IMR-90 (cell line): Measurements from ENCODE around the gene PLVAP. TPM values are rescaled to one million over a fixed set of nuclear protein-coding genes. Genes with fewer than 3 reads are reported as not detected.

Experiments
- ATAC-seq: fragments of 200-7000 bp; cut with Tn5 transposase; 2 replicates; pipeline ENCODE4 v1.9.1; 2020; ENCODE audit warnings: low read depth, mild to moderate bottlenecking, moderate library complexity
- BruUV-seq: library from RNA; stranded (reverse); fragments of 400-500 nt; replicated peaks from 2 replicates; lab custom pipeline; 2021; lab: Mats Ljungman, UMichigan
- CTCF ChIA-PET: fragments of 300-600 bp; formaldehyde crosslinking; extraction: SDS; loops from one replicate; lab custom pipeline; 2021; ENCODE audit warnings: antibody characterized with exemption; lab: Yijun Ruan, JAX
- POLR2A ChIA-PET: fragments of 300-600 bp; sonication (Branson Sonifier 250); formaldehyde crosslinking; loops from one replicate; lab custom pipeline; 2022; ENCODE audit warnings: antibody characterized with exemption; ENCODE audit not compliant: unreplicated experiment; lab: Charles Lee
- DNase-seq: peaks from one replicate; pipeline ENCODE4 v3.0.0; 2013
- H2AFZ ChIP-seq: replicated peaks from 2 replicates; pipeline ENCODE3; 2013; ENCODE audit warnings: low read length, mild to moderate bottlenecking; ENCODE audit not compliant: poor library complexity
- H2AK5ac ChIP-seq: 2 replicates; pipeline ENCODE4 v1.6.1; 2013; ENCODE audit warnings: low read depth, low read length, inconsistent platforms
- H2AK9ac ChIP-seq: replicated peaks from 2 replicates; pipeline ENCODE3; 2013; ENCODE audit warnings: mild to moderate bottlenecking, low read depth, low read length, moderate library complexity; ENCODE audit not compliant: poor library complexity
- H2BK120ac ChIP-seq: 2 replicates; pipeline ENCODE4 v1.6.1; 2013; ENCODE audit warnings: low read depth, low read length, inconsistent platforms
- H2BK15ac ChIP-seq: 3 replicates; pipeline ENCODE4 v1.6.1; 2013; ENCODE audit warnings: low read depth, low read length, inconsistent platforms
- H2BK20ac ChIP-seq: 2 replicates; pipeline ENCODE4 v1.6.1; 2013; ENCODE audit warnings: low read depth, mild to moderate bottlenecking, inconsistent platforms, low read length, moderate library complexity
- H2BK5ac ChIP-seq: 2 replicates; pipeline ENCODE4 v1.6.1; 2013; ENCODE audit warnings: mild to moderate bottlenecking, low read depth, low read length, inconsistent platforms; ENCODE audit not compliant: poor library complexity, severe bottlenecking
- H3K14ac ChIP-seq: replicated peaks from 2 replicates; pipeline ENCODE4 v1.6.1; 2013; ENCODE audit warnings: low read depth, low read length, inconsistent platforms
- H3K18ac ChIP-seq: 2 replicates; pipeline ENCODE4 v1.6.1; 2013; ENCODE audit warnings: low read depth, low read length, control low read depth
- H3K23ac ChIP-seq: 2 replicates; pipeline ENCODE4 v1.6.1; 2013; ENCODE audit warnings: low read depth, low read length, inconsistent platforms
- H3K27ac ChIP-seq: 2 replicates; pipeline ENCODE4 v1.5.1; 2013; ENCODE audit warnings: mild to moderate bottlenecking, control low read depth, low read length; ENCODE audit not compliant: insufficient read depth
- H3K27me3 ChIP-seq: 2 replicates; pipeline ENCODE4 v1.6.1; 2013; ENCODE audit warnings: low read length; ENCODE audit not compliant: control insufficient read depth, insufficient read depth
- H3K36me3 ChIP-seq: 2 replicates; pipeline ENCODE4 v1.6.1; 2013; ENCODE audit warnings: low read length, mixed read lengths; ENCODE audit not compliant: control insufficient read depth, insufficient read depth
- H3K4ac ChIP-seq: 2 replicates; pipeline ENCODE4 v1.6.1; 2013; ENCODE audit warnings: low read depth, low read length, inconsistent platforms
- H3K4me1 ChIP-seq: 2 replicates; pipeline ENCODE4 v1.6.1; 2013; ENCODE audit warnings: low read length, mixed read lengths; ENCODE audit not compliant: control insufficient read depth, insufficient read depth
- H3K4me2 ChIP-seq: 2 replicates; pipeline ENCODE4 v1.6.1; 2013; ENCODE audit warnings: low read depth, mild to moderate bottlenecking, control low read depth, low read length, moderate library complexity
- H3K4me3 ChIP-seq: 2 replicates; pipeline ENCODE4 v1.5.1; 2013; ENCODE audit warnings: low read depth, mild to moderate bottlenecking, control low read depth, low read length, moderate library complexity; ENCODE audit not compliant: insufficient read depth
- H3K56ac ChIP-seq: 2 replicates; pipeline ENCODE4 v1.6.1; 2013; ENCODE audit warnings: low read length, inconsistent platforms; ENCODE audit not compliant: insufficient read depth; ENCODE audit errors: extremely low read depth
- H3K79me1 ChIP-seq, 2 experiments: 2 replicates each; pipeline ENCODE4 v1.6.1; 2013; ENCODE audit warnings: low read length in 2 of 2, inconsistent platforms in 1 of 2, low read depth in 1 of 2
- H3K9ac ChIP-seq: 2 replicates; pipeline ENCODE4 v1.6.1; 2013; ENCODE audit warnings: low read depth, low read length, control low read depth
- H3K9me1 ChIP-seq: 2 replicates; pipeline ENCODE4 v1.6.1; 2013; ENCODE audit warnings: low read length, inconsistent platforms; ENCODE audit not compliant: insufficient read depth
- H3K9me3 ChIP-seq: 2 replicates; pipeline ENCODE4 v1.6.1; 2013; ENCODE audit warnings: low read length; ENCODE audit not compliant: control insufficient read depth, insufficient read depth
- H4K20me1 ChIP-seq: 2 replicates; pipeline ENCODE4 v1.6.1; 2013; ENCODE audit warnings: low read length, inconsistent platforms; ENCODE audit not compliant: insufficient read depth
- H4K5ac ChIP-seq: 2 replicates; pipeline ENCODE4 v1.6.1; 2013; ENCODE audit warnings: mild to moderate bottlenecking, low read depth, low read length, control low read depth
- H4K8ac ChIP-seq, 2 experiments: 2 replicates each; pipeline ENCODE4 v1.6.1; 2013; ENCODE audit warnings: low read depth in 2 of 2, low read length in 2 of 2, control low read depth in 1 of 2, inconsistent platforms in 1 of 2
- H4K91ac ChIP-seq: 2 replicates; pipeline ENCODE4 v1.6.1; 2013; ENCODE audit warnings: low read depth, low read length, inconsistent platforms; ENCODE audit not compliant: insufficient read depth
- CEBPB ChIP-seq: IDR thresholded peaks from 2 replicates; pipeline ENCODE4 v1.6.1; 2012; ENCODE audit warnings: low read depth, low read length, improper control_type of control experiment
- FOS ChIP-seq: fragments of 150-350 bp; IDR thresholded peaks from 2 replicates; pipeline ENCODE4 v1.6.1; 2016; ENCODE audit warnings: low read depth, low read length
- MAFK ChIP-seq: IDR thresholded peaks from 2 replicates; pipeline ENCODE4 v1.6.1; 2012; ENCODE audit warnings: low read depth, low read length, improper control_type of control experiment
- MAZ ChIP-seq: IDR thresholded peaks from 2 replicates; pipeline ENCODE4 v1.6.1; 2012; ENCODE audit warnings: low read depth, mild to moderate bottlenecking, low read length, improper control_type of control experiment, moderate library complexity, borderline replicate concordance
- MXI1 ChIP-seq: IDR thresholded peaks from 2 replicates; pipeline ENCODE4 v1.6.1; 2012; ENCODE audit warnings: low read depth, mild to moderate bottlenecking, low read length, moderate library complexity, borderline replicate concordance
- POLR2A ChIP-seq: IDR thresholded peaks from 2 replicates; pipeline ENCODE4 v1.6.1; 2012; ENCODE audit warnings: mild to moderate bottlenecking, low read depth, low read length
- RAD21 ChIP-seq: IDR thresholded peaks from 2 replicates; pipeline ENCODE4 v1.6.1; 2012; ENCODE audit warnings: low read length, improper control_type of control experiment
- WGBS, 2 experiments: methylation state at CpG; one replicate each; pipeline versions ENCODE4 v1.1.5 to v1.1.7; 2013; ENCODE audit warnings: missing lambda C conversion rate in 2 of 2; ENCODE audit not compliant: insufficient read length in 1 of 2; ENCODE audit errors: extremely low coverage in 2 of 2; 5-methylcytosine and 5-hydroxymethylcytosine counted together
- dilution Hi-C: fragments of 300-500 bp; cut with HindIII; formaldehyde crosslinking; loops from one replicate; pipeline ENCODE4 v1.14.3; 2018; ENCODE audit warnings: low sequenced_read_pairs; ENCODE audit not compliant: unreplicated experiment
- in situ Hi-C: fragments of 300-500 bp; cut with MboI; formaldehyde crosslinking; loops from 3 replicates; pipeline ENCODE4 v1.14.3; 2019; ENCODE audit warnings: low sequenced_read_pairs, inconsistent platforms, mixed read lengths
- intact Hi-C: fragments of 100-400 bp; cut with micrococcal nuclease; formaldehyde crosslinking; loops from 2 replicates; pipeline ENCODE4 v1.10.0; 2022
- polyA plus RNA-seq, 3 experiments: library from polyadenylated mRNA; depleted of rRNA; stranded (reverse); fragments of >200 nt; gene quantifications; 2 replicates each; pipeline ENCODE4 v1.2.3, GENCODE V29; 2012; ENCODE audit warnings: low replicate concordance in 1 of 3
- total RNA-seq: library from RNA; depleted of rRNA; stranded (reverse); fragments of >200 nt; gene quantifications from 2 replicates; pipeline ENCODE4 v1.2.3, GENCODE V29; 2012
- TF ChIP-seq, protein P1 (sequence below): fragments of 150-350 bp; IDR thresholded peaks from 2 replicates; pipeline ENCODE4 v1.6.1; 2017; ENCODE audit warnings: mild to moderate bottlenecking, antibody characterized with exemption, low read length, low read depth
- TF ChIP-seq, protein P2 (sequence below): conservative IDR thresholded peaks from 2 replicates; pipeline ENCODE4 v1.5.1; 2012; ENCODE audit warnings: mild to moderate bottlenecking, low read depth, low read length, improper control_type of control experiment

The PLVAP gene
- total and polyA plus RNA-seq, 2 of the 4 experiments (the other 2 are of a cell fraction), result not detected

DNA sequence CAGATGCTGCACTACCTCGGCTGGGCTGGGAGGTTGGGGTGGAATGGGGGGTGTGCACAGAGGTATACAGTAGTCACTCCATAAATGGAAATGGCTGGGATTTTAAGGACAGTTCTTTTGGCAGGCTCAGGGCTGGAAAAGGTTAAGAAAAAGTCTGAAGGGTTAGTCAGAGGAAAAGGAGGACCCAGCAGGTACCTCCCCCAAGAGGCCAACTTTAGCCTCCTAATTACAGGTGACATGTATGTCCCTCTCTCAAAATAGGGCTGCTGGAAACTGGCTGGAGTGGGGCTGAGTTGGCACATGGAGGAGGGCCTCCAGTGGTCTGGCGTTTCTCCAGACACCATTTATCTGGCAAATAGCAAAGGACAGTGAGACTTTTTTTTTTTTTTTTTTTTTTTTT is 15.9 kb upstream of the PLVAP start:
- DNase-seq (no peak), ATAC-seq (no peak)
- no peaks in the 10 kb centered on the region for H3K9me1 ChIP-seq
- H3K4me3 ChIP-seq, result no peak overlapping the region
- H3K4me1 ChIP-seq, result peaks cover 2% of the 10 kb centered on the region; the same call in 1 of the 2 replicates
- 43% methylated on average over 1 of the region's 2 CpGs; no CpG with 5 or more reads in 1 of the 2 experiments for WGBS, 2 experiments
- H2BK15ac ChIP-seq, result no peak overlapping the region
- H2AK5ac ChIP-seq, result no peak overlapping the region
- intact Hi-C loops, result loop anchor here (10.0 kb wide), 1 partner anchor 162 kb away; the partner anchor contains the start of gene COLGALT1
- H2AFZ ChIP-seq, result no peak overlapping the region
- dilution Hi-C loops, result no loop called here
- H3K14ac ChIP-seq, result no peak overlapping the region
- in situ Hi-C loops, result no loop called here
- H2BK5ac ChIP-seq, result no peak overlapping the region
- no TSS peak for BruUV-seq
- H3K27me3 ChIP-seq, result peaks cover 3% of the 10 kb centered on the region
- no peak overlapping the region for H4K8ac ChIP-seq
- H4K91ac ChIP-seq, result no peak overlapping the region
- no peak overlapping the region for H4K5ac ChIP-seq
- H3K9me3 ChIP-seq, result peaks cover 9% of the 10 kb centered on the region; the same call in 1 of the 2 replicates
- CTCF ChIA-PET, result no interaction called here
- H3K23ac ChIP-seq, result no peak overlapping the region
- no peak overlapping the region for H2BK120ac ChIP-seq
- H3K79me1 ChIP-seq, result no peaks in the 10 kb centered on the region
- H4K20me1 ChIP-seq, result no peaks in the 10 kb centered on the region
- TF ChIP-seq, protein P1, sequence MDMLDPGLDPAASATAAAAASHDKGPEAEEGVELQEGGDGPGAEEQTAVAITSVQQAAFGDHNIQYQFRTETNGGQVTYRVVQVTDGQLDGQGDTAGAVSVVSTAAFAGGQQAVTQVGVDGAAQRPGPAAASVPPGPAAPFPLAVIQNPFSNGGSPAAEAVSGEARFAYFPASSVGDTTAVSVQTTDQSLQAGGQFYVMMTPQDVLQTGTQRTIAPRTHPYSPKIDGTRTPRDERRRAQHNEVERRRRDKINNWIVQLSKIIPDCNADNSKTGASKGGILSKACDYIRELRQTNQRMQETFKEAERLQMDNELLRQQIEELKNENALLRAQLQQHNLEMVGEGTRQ, result no peak
- TF ChIP-seq, protein P2, sequence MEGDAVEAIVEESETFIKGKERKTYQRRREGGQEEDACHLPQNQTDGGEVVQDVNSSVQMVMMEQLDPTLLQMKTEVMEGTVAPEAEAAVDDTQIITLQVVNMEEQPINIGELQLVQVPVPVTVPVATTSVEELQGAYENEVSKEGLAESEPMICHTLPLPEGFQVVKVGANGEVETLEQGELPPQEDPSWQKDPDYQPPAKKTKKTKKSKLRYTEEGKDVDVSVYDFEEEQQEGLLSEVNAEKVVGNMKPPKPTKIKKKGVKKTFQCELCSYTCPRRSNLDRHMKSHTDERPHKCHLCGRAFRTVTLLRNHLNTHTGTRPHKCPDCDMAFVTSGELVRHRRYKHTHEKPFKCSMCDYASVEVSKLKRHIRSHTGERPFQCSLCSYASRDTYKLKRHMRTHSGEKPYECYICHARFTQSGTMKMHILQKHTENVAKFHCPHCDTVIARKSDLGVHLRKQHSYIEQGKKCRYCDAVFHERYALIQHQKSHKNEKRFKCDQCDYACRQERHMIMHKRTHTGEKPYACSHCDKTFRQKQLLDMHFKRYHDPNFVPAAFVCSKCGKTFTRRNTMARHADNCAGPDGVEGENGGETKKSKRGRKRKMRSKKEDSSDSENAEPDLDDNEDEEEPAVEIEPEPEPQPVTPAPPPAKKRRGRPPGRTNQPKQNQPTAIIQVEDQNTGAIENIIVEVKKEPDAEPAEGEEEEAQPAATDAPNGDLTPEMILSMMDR, result no peak
- TF ChIP-seq FOS, result no peak
- TF ChIP-seq CEBPB, result no peak
- TF ChIP-seq MAZ, result no peak
- TF ChIP-seq POLR2A, result no peak
- TF ChIP-seq MXI1, result no peak
- no peak for TF ChIP-seq RAD21
- TF ChIP-seq MAFK, result no peak
- H3K56ac ChIP-seq, result no peak overlapping the region
- no peak overlapping the region for H3K4ac ChIP-seq
- no peaks in the 10 kb centered on the region for H3K36me3 ChIP-seq
- POLR2A ChIA-PET, result no interaction called here
- H2BK20ac ChIP-seq, result no peak overlapping the region
- H3K9ac ChIP-seq, result no peak overlapping the region
- H3K4me2 ChIP-seq, result no peak overlapping the region
- no peak overlapping the region for H3K27ac ChIP-seq
- no peak overlapping the region for H2AK9ac ChIP-seq
- no peak overlapping the region for H3K18ac ChIP-seq
